ENCODE results near the gene GFRA4. TPM values are rescaled to one million over a fixed set of nuclear protein-coding genes. Genes with fewer than 3 reads are reported as not detected.
A peak's percentile ranks its signal among the peaks of the same experiment; 100 is the strongest.

GFRA4 gene
- total and polyA plus RNA-seq, 7 experiments from 2014 or later, result not detected

DNA sequence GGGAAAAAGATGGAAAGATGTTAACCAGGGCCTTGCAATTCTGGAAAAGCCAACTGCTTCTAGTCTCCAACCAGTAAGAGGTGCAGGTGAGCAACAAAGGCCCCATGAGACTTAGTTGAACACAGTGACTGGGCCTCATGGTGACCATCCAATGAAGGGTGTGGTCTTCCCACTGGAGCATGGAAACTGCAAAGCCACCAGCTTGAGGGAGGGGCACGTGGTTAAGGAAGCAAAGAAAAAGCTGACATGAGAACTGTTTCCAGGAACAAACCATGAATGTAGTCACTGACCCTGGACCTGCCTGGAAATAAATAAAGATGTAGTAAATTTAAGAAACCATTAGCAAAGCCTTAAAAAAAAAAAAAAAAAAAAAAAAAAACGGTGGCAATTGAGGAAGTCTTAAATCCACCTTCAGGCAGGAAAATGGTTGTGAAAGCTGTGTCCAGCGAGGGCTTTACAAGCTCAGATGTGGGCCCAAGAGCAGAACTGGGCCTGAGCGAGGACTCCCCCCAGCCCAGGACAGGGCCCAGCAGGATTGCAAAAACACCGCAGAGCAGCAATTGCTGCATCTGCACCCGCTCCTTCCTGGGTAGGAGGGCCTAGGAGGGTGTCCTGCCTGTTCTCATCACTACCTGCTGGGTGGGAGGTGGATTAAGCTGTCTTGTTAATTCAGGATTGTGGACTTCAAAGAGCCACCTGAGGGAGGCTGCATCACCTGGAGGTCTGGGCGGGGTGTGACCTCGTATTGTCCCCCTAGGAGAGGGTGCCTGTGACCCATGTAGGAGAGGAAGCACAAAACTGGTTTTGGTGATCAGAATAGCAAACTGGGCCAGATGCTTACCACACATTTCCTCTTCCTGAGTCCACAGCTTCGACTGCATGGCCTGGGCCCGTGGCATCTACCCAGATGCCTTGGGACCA, 10.3 kb downstream of the GFRA4 start:
- Mint-ChIP-seq H3K27ac (peak overlapping the region in 2 of 9 donors; percentile 17 to 21), H3K4me1 (peaks cover 0 to 10% (median 0%) of the 10 kb centered on the region in 7 donors), H3K36me3 (peaks cover 4 to 33% (median 8%) of the 10 kb centered on the region in 5 donors), H3K27me3 (peaks cover 0 to 8% (median 0%) of the 10 kb centered on the region in 5 donors), H3K4me3 (no peak overlapping the region), H3K9me3 (peaks cover 0 to 11% (median 3%) of the 10 kb centered on the region in 11 donors)
- no peak for DNase-seq
- Histone ChIP-seq H3K36me3 (ENCODE audit: control insufficient read depth in 2 of 3, insufficient read depth in 3 of 3, low read length in 3 of 3) (no peaks in the 10 kb centered on the region), H3K27me3 (ENCODE audit: control insufficient read depth in 2 of 2, insufficient read depth in 2 of 2, low read length in 2 of 2) (no peaks in the 10 kb centered on the region), H3K27ac (ENCODE audit: low read depth, low read length) (no peak overlapping the region), H3K4me3 (ENCODE audit: low read length) (no peak overlapping the region), H3K9me3 (ENCODE audit: control insufficient read depth in 2 of 3, low read length in 3 of 3) (no peaks in the 10 kb centered on the region), H3K4me1 (ENCODE audit: control insufficient read depth in 2 of 2, insufficient read depth in 2 of 2, low read length in 2 of 2) (no peaks in the 10 kb centered on the region)
- intact Hi-C loops (cut with micrococcal nuclease), result no loop called here
- ChIA-PET POLR2A (no interaction called here), CTCF (interaction anchor here (0.5 kb wide), 1 partner anchor 234 kb away, joined by 3 read pairs; no protein-coding TSS in a partner anchor)
- ATAC-seq, result no peak

DNA sequence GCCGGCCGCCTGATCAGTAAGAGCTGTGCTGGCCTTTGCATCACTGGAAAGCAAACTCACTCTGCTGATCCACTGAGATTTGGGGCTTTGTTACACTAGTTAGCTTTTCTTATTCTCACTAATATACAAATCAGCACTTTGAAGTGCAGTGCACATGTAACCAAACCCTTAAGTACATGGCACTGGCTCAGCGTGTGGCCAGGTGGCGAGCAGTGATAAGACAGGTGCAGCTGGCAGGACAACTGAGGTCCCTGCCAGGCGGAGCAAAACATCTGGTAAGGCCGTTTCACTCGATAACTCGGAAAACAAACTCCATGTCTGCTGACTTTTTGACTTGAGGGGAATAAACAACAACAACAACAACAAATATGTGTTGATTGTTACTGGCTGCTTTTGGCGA, 11.0 kb downstream of the GFRA4 start:
- intact Hi-C loops (cut with micrococcal nuclease), result no loop called here
- Histone ChIP-seq H3K4me1 (ENCODE audit: control insufficient read depth in 2 of 2, insufficient read depth in 2 of 2, low read length in 2 of 2) (no peaks in the 10 kb centered on the region), H3K4me3 (ENCODE audit: low read length) (no peak overlapping the region), H3K27me3 (ENCODE audit: control insufficient read depth in 2 of 2, insufficient read depth in 2 of 2, low read length in 2 of 2) (no peaks in the 10 kb centered on the region), H3K9me3 (ENCODE audit: control insufficient read depth in 2 of 3, low read length in 3 of 3) (no peaks in the 10 kb centered on the region), H3K36me3 (ENCODE audit: control insufficient read depth in 2 of 3, insufficient read depth in 3 of 3, low read length in 3 of 3) (peaks cover 0 to 4% (median 0%) of the 10 kb centered on the region in 3 experiments), H3K27ac (ENCODE audit: low read depth, low read length) (no peak overlapping the region)
- no peak for ATAC-seq
- ChIA-PET POLR2A (no interaction called here), CTCF (interaction anchor here (0.5 kb wide), 1 partner anchor 234 kb away, joined by 3 read pairs; no protein-coding TSS in a partner anchor)
- no peak overlapping the region for H3K4me3 Mint-ChIP-seq
- H3K9me3 Mint-ChIP-seq, result peaks cover 0 to 11% (median 3%) of the 10 kb centered on the region in 11 donors
- DNase-seq, result no peak
- peaks cover 0 to 5% (median 0%) of the 10 kb centered on the region in 5 donors for H3K27me3 Mint-ChIP-seq
- H3K27ac Mint-ChIP-seq, result peak overlapping the region in 1 of 9 donors; percentile 19
- H3K4me1 Mint-ChIP-seq, result peaks cover 0 to 10% (median 0%) of the 10 kb centered on the region in 7 donors
- H3K36me3 Mint-ChIP-seq, result peaks cover 4 to 38% (median 13%) of the 10 kb centered on the region in 5 donors

DNA sequence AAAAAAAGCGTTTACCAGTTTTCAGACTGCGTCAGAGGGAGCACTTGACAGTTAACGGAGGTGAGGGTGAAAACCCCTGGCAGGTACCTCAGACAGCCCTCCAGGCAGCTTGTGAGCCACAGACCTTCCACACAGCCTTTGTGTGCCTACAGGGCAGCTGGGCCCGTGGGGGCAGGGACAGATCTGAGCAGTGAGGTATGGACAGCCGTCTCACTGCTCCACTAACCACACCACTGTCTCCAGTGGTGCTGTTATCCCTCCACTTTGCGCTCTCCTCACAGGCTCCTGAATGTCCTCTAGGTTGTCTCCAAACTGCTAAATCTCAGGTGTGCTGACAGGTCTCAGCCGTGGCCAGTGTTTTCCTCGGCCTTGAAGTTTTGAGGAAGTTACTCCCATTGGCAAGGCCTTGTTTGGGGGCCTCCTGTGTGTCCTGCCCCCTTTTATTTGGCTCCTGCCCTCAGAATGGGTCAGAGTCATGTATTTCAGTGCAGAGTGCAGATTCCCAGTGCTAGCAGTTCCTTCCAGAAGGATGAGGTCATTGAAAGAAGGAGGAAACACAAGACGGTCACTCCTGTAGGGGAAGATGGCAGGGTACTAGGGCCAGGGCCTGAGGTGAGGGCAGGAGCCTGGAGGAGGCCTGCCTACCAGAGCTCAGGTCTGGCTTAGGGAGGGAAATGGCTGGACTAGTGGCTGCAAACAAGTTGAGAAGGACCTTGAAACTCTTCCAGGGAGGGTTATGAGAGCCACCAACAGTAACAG, 11.8 kb downstream of the GFRA4 start:
- Histone ChIP-seq H3K9me3 (ENCODE audit: control insufficient read depth in 2 of 3, low read length in 3 of 3) (no peaks in the 10 kb centered on the region), H3K27me3 (ENCODE audit: control insufficient read depth in 2 of 2, insufficient read depth in 2 of 2, low read length in 2 of 2) (no peaks in the 10 kb centered on the region), H3K36me3 (ENCODE audit: control insufficient read depth in 2 of 3, insufficient read depth in 3 of 3, low read length in 3 of 3) (peaks cover 0 to 10% (median 0%) of the 10 kb centered on the region in 3 experiments), H3K27ac (ENCODE audit: low read depth, low read length) (no peak overlapping the region), H3K4me3 (ENCODE audit: low read length) (no peak overlapping the region), H3K4me1 (ENCODE audit: control insufficient read depth in 2 of 2, insufficient read depth in 2 of 2, low read length in 2 of 2) (no peaks in the 10 kb centered on the region)
- Mint-ChIP-seq H3K36me3 (peaks cover 4 to 46% (median 19%) of the 10 kb centered on the region in 5 donors), H3K27me3 (peaks cover 0 to 2% (median 0%) of the 10 kb centered on the region in 5 donors), H3K9me3 (peaks cover 0 to 11% (median 3%) of the 10 kb centered on the region in 11 donors), H3K4me3 (no peak overlapping the region), H3K4me1 (peaks cover 0 to 10% (median 0%) of the 10 kb centered on the region in 7 donors), H3K27ac (peak overlapping the region in 1 of 9 donors; percentile 33)
- POLR2A ChIA-PET, result no interaction called here
- intact Hi-C loops (cut with micrococcal nuclease), result no loop called here
- DNase-seq (no peak), ATAC-seq (no peak)
- CTCF ChIA-PET, result no interaction called here

DNA sequence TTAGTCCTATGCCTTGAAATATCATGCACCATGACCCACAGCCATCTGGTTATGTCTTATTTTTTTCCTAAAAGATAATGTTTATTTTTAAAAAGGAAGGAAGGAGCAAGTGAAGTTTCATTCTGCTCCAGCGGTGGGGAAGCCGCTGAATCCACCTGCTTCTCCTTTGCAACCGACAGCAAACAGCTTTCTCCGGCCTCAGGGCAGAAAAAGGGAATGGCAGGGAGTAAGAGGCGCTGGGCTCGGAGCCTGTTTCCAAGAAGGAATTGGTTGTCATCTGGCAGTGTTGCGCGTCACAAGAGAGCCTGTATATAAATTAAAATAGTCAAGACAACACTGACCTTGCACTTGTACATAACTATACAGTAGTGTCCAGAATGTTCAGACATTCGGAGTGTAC, 14.2 kb downstream of the GFRA4 start:
- peaks cover 7 to 70% (median 29%) of the 10 kb centered on the region in 5 donors for H3K36me3 Mint-ChIP-seq

DNA sequence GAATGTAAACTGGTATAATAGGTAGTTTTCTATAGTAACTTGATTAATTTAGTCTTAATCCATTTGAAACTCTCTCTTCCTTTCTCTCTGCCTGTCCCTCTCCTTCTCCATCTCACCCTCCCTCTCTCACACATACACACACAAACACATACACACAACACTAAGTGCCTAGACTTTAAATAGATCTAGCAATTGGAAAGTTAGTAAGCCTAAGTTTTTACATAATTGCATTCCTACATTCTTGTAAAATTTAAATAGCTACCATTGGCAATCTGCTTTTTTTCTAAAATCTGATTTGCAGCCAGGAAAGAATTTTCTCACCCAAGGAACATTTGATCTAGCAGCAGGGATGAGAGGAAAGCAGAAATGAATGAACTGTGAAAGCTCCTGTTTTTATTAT, 15.7 kb downstream of the GFRA4 start:
- intact Hi-C loops (cut with micrococcal nuclease), result no loop called here
- no peaks in the 10 kb centered on the region for H3K9me3 ChIP-seq (ENCODE audit: control insufficient read depth in 2 of 3, low read length in 3 of 3)
- Mint-ChIP-seq H3K4me1 (peaks cover 0 to 4% (median 0%) of the 10 kb centered on the region in 7 donors), H3K4me3 (no peak overlapping the region), H3K27ac (peak overlapping the region in 1 of 9 donors; percentile 3), H3K9me3 (peaks cover 0 to 4% (median 0%) of the 10 kb centered on the region in 11 donors), H3K27me3 (no peaks in the 10 kb centered on the region), H3K36me3 (peaks cover 5 to 81% (median 30%) of the 10 kb centered on the region in 5 donors)
- peaks cover 0 to 36% (median 0%) of the 10 kb centered on the region in 3 experiments for H3K36me3 ChIP-seq (ENCODE audit: control insufficient read depth in 2 of 3, insufficient read depth in 3 of 3, low read length in 3 of 3)
- H3K27ac ChIP-seq (ENCODE audit: low read depth, low read length), result no peak overlapping the region
- no peaks in the 10 kb centered on the region for H3K4me1 ChIP-seq (ENCODE audit: control insufficient read depth in 2 of 2, insufficient read depth in 2 of 2, low read length in 2 of 2)
- H3K27me3 ChIP-seq (ENCODE audit: control insufficient read depth in 2 of 2, insufficient read depth in 2 of 2, low read length in 2 of 2), result no peaks in the 10 kb centered on the region
- DNase-seq, result no peak
- no peak for ATAC-seq
- ChIA-PET CTCF (interaction anchor here (0.6 kb wide), 1 partner anchor 89 kb away, joined by 3 read pairs; no protein-coding TSS in a partner anchor), POLR2A (no interaction called here)
- no peak overlapping the region for H3K4me3 ChIP-seq (ENCODE audit: low read length)

More for the DNA sequence above, 14.2 kb downstream of the GFRA4 start:
- Histone ChIP-seq H3K4me1 (ENCODE audit: control insufficient read depth in 2 of 2, insufficient read depth in 2 of 2, low read length in 2 of 2) (no peaks in the 10 kb centered on the region), H3K27me3 (ENCODE audit: control insufficient read depth in 2 of 2, insufficient read depth in 2 of 2, low read length in 2 of 2) (no peaks in the 10 kb centered on the region), H3K36me3 (ENCODE audit: control insufficient read depth in 2 of 3, insufficient read depth in 3 of 3, low read length in 3 of 3) (peaks cover 0 to 33% (median 0%) of the 10 kb centered on the region in 3 experiments), H3K9me3 (ENCODE audit: control insufficient read depth in 2 of 3, low read length in 3 of 3) (no peaks in the 10 kb centered on the region), H3K4me3 (ENCODE audit: low read length) (no peak overlapping the region), H3K27ac (ENCODE audit: low read depth, low read length) (no peak overlapping the region)
- H3K4me3 Mint-ChIP-seq, result no peak overlapping the region
- H3K27me3 Mint-ChIP-seq, result no peaks in the 10 kb centered on the region
- DNase-seq (no peak), ATAC-seq (no peak)
- H3K9me3 Mint-ChIP-seq, result peaks cover 0 to 11% (median 3%) of the 10 kb centered on the region in 11 donors
- CTCF ChIA-PET, result no interaction called here
- intact Hi-C loops (cut with micrococcal nuclease), result no loop called here
- H3K4me1 Mint-ChIP-seq, result peaks cover 0 to 10% (median 0%) of the 10 kb centered on the region in 7 donors
- H3K27ac Mint-ChIP-seq, result no peak overlapping the region
- POLR2A ChIA-PET, result no interaction called here

DNA sequence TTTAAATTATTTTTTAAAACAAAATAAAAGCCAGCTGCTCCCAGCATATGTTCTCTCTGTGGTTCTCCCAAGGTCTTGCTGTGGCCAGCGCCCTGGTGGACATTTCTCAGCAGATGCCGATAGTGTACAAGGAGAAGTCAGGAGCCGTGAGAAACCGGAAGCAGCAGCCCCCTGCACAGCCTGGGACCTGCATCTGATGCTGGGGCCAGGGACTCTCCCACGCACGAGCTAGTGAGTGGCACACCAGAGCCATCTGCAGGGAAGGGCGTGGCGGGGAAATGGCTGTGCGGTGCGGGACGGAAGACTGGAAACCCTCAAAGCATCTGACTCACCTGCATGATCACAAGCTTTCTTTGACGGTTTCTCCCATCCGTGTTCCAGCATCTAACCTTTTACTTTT, 16.5 kb downstream of the GFRA4 start:
- Histone ChIP-seq H3K4me1 (ENCODE audit: control insufficient read depth in 2 of 2, insufficient read depth in 2 of 2, low read length in 2 of 2) (no peaks in the 10 kb centered on the region), H3K27me3 (ENCODE audit: control insufficient read depth in 2 of 2, insufficient read depth in 2 of 2, low read length in 2 of 2) (no peaks in the 10 kb centered on the region), H3K36me3 (ENCODE audit: control insufficient read depth in 2 of 3, insufficient read depth in 3 of 3, low read length in 3 of 3) (peaks cover 0 to 36% (median 0%) of the 10 kb centered on the region in 3 experiments), H3K9me3 (ENCODE audit: control insufficient read depth in 2 of 3, low read length in 3 of 3) (no peaks in the 10 kb centered on the region), H3K4me3 (ENCODE audit: low read length) (no peak overlapping the region), H3K27ac (ENCODE audit: low read depth, low read length) (no peak overlapping the region)
- ATAC-seq (no peak), DNase-seq (no peak)
- Mint-ChIP-seq H3K4me3 (no peak overlapping the region), H3K4me1 (no peaks in the 10 kb centered on the region), H3K27ac (no peak overlapping the region), H3K36me3 (peaks cover 11 to 84% (median 37%) of the 10 kb centered on the region in 5 donors), H3K9me3 (peaks cover 0 to 2% (median 0%) of the 10 kb centered on the region in 11 donors), H3K27me3 (no peaks in the 10 kb centered on the region)
- CTCF ChIA-PET, result interaction anchor here (0.6 kb wide), 1 partner anchor 88 kb away, joined by 3 read pairs; no protein-coding TSS in a partner anchor
- intact Hi-C loops (cut with micrococcal nuclease), result no loop called here
- POLR2A ChIA-PET, result no interaction called here
